CD4-positive, alpha-beta T cell treated with Interleukin-17A for 4 hours (primary cell): ENCODE data around the gene FXYD5.
A peak's percentile ranks its signal among the peaks of the same experiment; 100 is the strongest.

ENCODE experiments used
- DNase-seq: peaks from one replicate; pipeline ENCODE4 v3.0.0-alpha.2; 2020; ENCODE audit warnings: mixed read lengths

The FXYD5 gene

DNA sequence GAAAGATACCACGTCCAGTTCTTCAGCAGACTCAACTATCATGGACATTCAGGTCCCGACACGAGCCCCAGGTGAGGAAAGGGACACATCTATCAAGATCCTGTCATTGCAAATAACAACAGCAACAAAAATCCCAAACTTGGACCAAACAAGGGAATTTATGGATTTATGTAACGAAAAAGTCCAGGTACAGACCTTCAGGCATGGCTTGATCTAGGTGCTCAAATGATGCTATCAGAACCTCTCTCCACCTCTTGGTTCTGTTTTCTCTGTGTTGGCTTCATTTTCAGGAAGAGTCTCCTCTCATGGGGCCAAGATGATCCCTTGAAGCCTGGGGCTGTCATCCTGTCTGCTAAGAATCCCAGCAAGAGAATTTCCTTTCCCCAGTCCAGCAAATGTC, 2.9 kb downstream of the FXYD5 start:
- no peak for DNase-seq

DNA sequence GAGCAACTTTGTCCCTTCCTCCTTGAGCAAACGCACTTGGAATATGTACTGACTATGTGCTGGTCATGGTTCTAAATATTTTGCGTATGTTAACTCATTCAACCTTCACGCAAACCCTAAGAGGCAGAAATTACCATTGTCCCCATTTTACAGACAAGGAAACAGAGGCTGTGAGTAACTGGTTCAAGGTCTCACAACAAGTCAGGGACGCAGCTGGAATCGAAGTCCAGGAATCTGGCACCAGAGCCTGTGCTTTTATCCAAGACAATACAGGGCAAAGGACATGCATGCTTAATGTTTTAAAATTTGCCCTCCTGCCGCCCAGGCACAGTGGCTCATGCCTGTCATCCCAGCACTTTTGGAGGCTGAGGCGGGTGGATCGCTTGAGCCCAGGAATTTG, 5.1 kb downstream of the FXYD5 start:
- DNase-seq = no peak

DNA sequence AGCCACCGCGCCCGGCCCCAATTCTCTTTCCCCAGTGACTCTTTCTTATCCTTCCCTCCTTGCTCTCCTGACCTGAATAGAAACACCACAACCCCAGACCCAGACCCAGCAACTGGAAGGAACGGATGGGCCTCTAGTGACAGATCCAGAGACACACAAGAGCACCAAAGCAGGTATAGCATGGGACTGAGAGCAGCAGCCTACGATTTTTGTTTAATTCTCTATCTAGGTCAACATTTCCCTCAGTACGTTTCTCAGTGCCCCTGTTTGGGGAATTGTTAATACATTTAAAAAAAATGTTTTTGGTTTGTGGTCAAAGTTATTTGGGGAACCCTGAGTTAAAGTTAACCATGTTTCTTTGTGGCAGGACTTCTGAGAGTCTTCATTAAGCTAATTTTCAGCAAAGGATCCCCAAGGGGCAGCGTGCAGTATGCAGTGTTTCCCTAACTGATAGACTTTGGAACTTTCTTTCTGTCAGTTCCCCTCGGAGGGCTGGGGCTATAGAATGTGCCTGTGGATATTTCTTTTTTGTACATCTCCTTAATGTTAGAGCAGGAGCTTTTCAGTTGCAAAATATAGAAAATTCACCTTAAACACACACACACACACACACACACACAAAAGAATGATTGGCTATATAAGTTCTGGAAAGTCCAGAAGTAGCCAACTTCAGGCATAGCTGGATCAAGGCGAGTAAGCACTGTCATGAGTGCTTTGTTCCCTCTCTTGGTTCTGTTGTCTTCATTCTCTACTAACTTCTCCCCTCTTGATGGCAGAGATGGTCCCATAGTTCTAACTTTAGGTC, 6.3 kb downstream of the FXYD5 start:
- no peak for DNase-seq

DNA sequence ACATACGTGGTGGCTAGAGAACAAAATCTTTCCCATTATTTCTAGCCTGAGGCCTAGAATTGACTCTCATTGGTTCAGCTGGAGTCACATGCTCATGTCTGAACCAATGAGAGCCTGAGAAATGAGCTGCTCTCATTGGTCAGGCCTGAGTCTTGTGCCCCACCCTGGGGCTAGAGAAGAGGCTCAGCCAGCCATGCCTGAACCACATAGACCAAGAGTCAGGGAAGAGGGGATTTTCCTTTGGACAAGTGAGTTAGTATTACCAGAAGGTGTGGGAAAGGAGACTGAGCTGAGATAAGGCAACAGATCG, 6.9 kb downstream of the FXYD5 start:
- no peak for DNase-seq

DNA sequence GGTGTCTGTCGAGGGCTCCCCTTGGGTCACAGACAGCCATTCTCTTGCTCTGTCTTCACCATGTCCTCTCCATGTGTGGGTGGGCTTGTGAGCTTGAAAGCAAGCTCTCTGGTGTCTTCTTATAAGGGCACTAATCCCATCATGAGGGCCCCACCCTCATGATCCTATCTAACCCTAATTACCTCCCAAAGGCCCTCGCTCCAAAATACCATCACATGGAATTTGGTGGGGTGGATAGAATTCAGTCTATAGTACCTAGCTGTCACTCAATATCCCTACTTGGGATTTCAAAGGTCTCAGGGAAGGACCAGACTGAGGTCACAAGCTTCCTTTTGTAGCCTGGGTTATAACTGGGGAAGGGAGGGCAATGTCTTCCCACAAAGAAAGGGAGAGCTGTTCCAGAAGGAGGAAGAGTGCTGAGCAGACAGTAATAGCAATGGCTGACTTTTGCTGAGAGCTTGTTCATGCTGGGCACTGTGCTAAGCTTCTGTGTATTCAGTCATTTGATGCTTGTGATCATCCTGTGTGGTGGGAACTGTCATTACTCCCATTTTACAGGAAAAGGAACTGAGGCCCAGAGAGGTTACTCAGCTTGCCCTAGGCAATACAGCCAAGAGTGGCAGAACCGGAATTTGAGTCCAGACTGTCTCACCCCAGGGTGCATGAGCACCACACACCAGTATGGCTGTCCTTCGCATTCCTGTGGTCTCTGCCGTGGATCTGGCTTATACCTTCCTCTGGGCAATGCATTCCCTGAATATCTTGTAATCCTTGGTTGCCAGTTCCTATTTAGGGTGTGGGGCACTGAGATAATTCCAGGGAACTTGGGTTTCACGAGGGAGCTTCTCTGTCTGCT, 8.2 kb downstream of the FXYD5 start:
- DNase-seq = no peak

DNA sequence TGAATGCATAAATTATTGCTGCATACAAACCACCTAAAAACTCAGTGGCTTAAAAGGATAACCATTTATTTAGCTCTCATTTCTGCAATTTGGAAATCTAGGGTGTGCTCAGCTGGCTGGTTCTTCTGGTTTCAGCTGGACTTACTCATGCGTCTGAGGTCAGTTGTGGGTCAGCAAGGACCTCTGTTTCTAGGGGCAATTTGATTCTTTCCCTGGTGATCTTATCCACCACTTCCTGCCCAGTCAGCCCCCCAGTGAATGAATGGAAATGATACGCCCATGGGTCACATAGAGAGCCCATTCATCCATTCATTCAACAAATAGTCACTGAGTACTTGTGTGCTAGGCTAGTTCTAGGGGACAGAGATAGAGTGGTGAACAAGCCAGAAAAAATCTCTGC, 9.9 kb downstream of the FXYD5 start:
- no peak for DNase-seq

DNA sequence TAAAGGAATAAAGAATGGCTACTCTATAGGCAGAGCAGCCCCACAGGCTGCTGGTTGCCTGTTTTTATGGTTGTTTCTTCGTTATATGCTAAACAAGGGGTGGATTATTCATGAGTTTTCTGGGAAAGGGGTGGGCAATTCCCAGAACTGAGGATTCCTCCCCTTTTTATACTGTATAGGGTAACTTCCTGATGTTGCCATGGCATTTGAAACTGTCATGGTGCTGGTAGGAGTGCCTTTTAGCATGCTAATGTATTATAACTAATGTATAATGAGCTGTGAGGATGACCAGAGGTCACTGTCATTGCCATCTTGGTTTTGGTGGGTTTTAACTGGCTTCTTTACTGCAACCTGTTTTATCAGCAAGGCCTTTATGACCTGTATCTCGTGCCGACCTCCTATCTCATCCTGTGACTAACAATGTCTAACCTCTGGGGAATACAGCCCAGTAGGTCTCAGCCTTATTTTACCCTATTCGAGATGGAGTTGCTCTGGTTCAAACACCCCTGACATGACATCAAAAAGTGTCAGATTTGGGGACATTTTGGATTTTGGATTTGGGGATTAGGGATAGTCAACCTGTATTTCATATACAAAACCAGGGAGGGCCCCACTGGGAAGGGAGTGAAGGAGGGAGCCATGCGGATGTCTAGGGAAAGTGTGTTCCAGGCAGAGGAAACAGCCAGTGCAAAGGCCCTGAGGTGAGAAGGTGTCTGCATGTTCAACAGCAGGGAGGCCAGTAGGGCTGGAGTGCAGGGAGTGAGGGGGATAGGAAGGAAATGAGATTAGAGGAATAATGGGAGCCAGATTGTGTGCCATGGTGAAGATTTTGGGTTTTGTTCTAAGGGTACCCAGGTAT, 10.9 kb downstream of the FXYD5 start:
- DNase-seq = no peak

DNA sequence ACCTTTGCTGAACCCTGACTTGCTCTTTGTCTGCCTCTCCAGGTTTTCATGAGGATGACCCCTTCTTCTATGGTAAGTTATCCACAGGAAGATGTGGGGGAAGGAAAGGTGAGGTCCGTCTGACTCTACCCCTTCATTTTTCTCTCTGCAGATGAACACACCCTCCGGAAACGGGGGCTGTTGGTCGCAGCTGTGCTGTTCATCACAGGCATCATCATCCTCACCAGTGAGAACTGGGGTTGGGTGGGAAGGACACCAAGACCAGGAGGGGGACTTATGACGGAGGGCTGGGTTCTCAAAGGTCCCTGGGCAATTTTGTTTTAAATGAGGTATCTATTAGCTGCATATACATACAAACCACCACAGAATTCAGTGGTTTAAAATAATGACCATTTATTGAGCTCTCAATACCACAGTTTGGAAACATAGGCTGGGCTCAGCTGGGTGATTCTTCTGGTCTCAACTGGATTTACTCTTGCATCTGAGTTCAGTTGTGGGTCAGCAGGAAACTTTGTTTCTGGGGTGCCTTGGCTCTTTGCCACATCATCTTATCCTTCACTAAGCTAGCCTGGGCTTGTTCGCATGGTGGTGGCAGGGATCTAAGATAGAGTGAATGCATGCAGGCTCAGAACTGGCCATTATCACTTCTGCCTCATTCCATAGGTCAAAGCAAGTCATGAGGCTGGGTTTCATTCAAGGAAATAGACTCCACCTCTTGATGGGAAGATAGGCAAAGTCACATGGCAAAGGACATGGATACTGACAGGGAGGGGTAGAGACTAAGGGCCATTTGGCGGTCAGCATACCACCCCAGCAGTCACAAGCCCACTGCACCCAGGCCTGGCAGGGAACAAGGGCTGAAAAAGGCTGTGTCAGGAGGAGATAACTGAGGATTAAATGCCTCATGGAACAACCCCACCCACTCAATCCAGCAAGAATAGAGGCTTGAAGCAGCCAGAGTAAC, 11.8 kb downstream of the FXYD5 start:
- DNase-seq = no peak

DNA sequence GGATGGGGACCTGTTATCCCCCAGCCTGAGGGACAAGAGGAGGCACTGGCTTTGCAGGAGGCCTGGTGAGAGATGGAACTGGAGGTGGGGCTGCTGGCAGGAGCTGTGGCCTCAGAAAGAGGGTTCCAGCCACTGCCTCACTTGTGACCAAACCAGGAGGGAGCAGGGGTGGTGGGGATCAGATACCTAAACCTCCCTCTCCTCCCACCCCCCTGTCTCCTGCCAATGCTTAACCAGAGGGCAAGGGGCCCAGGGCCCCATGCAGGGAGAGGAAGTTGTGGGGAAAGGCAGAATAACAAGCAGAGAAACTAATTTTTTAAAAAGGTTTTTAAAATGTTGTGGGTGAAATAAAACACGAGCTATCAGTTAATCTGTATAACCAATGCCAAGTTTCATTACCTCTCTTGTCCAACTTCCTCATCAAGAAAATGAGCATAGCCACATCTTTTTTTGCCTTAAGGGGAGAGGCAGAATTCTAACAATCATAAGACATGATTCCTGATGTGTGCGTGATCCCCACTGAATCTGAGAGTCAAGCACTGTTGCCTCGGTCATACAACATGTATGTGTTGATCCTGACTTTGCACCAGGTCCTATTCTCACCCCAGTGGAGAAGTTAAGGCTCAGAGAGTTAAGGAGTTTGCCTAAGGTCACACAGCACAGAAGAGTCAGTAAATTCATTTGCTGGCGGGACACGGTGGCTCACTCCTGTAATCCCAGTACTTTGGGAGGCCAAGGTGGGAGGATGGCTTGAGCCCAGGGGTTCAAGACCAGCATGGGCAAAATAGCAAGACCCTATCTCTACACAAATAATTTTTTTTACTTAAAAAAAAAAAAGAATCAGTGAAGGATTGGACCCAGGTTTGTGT, 12.9 kb downstream of the FXYD5 start:
- DNase-seq = peak; percentile 39

DNA sequence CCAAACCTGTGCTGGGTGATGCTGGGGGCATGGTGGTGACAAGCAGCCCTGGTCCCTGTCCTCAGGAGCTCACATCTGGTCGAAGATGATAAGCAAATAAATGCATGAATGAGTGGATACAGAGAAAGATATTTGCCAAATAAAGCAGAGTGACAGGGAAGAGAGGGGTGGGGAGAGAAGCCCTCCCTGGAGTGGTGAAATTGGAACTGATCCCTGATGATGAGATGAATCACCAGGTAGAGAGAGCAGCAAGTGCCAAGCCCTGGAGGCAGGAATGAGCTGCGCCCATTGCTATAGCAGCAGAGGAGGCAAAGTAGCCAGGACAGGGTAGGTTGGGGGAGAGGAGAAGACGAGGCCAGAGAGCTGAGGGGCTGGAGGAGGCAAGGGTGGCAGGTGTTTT, 13.7 kb downstream of the FXYD5 start:
- DNase-seq = no peak

DNA sequence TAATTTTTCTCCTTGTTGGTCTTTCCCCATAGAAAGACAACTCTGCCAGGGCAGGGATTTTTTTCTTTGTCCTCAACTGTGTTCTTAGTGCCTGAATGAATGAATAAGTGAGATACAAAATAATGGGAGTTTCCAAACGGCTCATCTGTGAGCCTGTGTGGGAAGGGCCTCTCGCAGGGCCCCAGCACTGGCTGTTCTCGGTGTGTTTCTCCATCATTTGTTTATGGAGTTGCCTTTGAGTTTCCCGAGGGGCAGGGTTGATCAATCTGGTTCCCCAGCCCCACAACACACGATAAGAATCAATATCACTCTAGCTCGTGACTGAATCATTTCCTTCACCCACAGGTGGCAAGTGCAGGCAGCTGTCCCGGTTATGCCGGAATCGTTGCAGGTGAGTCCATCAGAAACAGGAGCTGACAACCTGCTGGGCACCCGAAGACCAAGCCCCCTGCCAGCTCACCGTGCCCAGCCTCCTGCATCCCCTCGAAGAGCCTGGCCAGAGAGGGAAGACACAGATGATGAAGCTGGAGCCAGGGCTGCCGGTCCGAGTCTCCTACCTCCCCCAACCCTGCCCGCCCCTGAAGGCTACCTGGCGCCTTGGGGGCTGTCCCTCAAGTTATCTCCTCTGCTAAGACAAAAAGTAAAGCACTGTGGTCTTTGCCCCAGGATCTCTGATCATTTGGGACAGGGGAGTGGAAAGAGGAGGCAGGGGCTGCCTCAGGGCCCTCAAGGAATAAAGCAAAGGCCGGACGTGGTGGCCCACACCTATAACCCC, 14.9 kb downstream of the FXYD5 start:
- no peak for DNase-seq

DNA sequence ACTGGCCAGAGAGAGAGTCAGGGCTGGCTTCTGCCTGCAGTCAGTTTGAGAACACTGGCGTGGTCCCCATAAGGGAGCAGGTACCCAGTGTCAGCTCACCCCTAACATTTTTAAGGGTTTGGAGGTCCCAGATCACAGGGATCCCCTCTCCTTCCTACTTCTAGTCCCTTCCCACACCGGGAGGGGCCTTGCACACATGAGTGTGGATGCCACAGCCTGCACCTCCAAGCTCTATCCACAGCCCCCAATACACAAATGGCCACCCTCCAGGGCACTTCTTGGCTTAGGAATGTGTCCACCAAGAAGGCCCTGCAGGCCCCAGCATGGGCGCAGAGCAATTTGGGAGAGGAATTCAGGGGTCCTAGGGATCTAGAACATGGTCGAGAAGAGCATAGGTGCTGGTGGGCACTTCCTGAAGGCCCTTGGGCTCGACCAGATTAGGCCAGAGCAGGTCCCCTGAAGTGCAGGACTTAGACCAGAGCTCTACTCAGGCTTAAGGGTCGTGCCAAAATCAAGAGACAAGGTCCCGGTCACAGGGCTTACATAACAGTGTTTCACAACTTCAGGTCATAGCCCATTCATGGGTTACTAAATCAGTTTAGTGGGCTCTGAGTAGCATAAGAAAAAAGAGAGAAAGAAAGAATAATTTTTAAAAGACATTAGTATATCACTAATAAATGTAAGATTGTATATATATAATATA, 16.0 kb downstream of the FXYD5 start:
- DNase-seq = no peak

DNA sequence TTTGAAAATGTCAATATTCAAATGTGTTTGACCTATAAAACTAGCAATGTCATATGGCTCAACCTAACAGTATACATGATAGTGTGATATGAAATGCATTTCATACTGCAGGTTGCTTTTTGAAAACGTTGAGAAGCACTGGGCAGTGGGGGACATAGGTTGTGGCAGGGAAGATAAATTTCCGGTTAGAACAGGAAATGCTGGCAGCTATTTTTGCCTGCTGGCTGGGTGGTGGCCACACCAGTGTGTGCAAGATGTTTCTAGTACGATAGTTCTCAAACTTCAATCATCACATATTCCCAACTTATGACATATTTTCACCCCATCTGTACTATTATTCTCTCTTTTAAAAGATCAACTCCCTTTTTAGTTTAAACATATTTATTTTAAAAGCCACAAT, 17.2 kb downstream of the FXYD5 start:
- DNase-seq = peak; percentile 34

DNA sequence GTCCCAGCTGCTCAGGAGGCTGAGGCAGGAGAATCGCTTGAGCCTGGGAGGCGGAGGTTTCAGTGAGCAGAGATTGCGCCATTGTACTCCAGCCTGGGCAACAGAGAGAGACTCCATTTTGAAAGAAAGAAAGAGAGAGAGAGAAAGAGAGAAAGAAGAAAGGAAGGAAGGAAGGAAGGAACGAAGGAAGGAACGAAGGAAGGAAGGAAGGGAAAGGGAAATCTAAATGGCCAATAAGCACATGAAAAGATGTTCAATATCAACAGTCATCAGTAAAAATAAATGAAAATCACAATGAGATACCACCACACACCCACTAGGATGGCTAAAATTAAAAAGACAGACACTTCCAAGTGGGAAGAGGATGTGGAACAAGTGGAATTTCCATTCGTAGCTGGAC, 19.7 kb downstream of the FXYD5 start:
- DNase-seq = no peak

DNA sequence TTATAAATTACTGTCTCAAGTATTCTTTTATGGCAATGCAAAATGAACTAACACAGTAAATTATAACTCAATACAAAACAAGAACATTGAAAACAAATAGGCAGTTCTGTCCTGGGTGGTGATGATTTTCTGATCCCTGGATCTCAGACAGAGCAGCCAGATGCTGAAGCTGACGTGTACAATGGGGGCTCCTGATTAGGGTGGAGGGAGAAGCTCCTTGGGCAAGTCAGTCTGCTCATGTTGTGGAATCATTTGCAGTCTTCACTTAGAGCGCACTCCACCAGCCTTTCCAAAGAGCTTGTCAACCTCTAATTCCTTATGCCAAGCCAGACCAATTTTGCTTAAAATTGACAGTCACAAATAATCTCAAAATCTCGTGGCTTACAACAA, 21.6 kb downstream of the FXYD5 start:
- no peak for DNase-seq

DNA sequence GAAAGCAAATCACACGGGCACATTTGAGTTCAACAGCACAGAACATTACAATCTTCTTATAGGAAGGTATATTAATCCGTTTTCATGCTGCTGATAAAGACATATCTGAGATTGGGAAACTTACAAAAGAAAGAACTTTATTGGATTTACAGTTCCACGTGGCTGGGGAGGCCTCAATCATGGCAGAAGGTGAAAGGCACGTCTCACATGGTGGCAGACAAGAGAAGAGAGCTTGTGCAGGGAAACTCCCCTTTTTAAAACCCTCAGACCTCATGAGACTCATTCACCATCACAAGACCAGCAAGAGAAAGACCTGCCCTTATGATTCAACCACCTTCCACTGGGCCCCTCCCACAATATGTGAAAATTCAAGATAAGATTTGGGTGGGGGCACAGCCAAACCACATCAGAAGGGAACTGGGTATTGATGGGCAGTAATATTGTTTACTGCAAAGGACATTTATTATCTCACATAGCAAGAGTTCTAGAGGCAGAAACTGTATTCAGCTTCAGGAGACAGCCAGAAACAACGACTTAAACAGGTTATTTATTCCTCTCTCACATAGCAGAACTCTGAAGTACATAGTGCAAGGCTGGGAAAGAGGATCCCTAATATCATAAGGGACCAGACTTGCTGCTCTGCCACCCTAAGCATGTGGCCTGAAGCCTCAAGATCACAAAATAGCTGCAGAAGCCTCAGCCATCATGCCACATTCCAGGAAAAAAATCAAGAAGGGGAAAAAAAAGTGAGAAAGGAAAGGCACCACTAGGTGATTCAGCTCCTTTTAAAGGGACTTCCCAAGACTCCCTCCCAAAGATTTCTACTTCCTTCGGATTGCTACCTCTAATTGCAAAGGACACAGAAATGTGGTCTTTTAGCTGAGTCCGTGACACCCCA, 23.1 kb downstream of the FXYD5 start:
- DNase-seq = no peak

DNA sequence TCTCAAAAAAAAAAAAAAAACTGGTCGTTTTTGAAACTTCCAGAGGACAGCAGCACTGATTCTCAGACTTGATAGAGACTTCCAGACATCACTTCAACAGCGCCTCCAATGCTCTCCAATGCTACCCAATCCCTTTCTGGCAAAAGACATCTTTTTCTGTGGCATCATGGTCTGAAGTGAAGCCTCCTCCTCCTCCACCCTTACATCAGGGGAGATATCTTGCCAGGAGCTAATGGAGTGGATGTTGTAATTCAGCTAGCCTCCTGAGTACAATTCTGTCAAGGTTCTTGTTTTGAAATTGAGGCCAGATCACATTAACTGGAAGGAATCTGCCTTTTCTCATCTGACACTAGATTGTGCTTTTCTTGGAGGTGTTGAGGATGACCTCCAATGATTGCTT, 24.2 kb downstream of the FXYD5 start:
- DNase-seq = no peak

DNA sequence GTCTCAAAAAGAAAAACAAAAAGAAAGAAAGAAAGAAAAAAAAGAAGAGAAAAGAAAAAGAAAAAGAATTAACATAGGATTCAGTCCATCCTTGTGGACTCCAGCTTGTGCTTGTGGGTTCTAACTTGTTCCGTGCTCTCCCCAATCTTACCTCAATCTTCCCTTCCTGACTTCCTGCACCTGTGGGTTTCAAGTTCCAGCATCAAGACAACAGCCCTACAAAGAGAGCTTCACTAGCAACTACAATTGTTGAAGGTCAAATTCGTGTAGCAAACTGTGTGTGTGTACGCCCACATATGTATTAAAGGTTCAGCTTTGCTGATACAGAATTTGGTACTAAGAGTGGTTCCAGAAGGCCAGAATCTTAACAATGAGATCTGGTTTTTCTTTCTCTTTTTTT, 25.3 kb downstream of the FXYD5 start:
- no peak for DNase-seq

DNA sequence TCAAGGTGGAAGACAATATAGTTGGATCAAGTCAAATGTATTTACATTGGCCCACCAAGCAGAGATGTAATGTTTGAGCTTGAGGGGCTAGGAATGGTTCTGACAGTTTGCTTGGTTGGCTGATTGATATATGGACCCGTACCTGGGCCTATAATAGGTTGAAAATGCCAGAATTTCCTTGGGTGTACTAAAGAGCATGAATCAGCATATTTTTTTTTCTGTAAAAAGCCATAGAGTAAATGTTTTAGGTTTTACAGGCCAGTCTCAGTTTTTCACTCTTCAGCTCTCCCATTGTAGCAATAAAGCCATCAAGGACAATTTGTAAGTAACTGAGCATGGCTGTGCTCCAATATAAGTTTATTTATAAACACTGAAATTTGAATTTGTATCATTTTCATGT, 26.9 kb downstream of the FXYD5 start:
- DNase-seq = no peak
